ENCODE results near the gene FAR2.

DNA sequence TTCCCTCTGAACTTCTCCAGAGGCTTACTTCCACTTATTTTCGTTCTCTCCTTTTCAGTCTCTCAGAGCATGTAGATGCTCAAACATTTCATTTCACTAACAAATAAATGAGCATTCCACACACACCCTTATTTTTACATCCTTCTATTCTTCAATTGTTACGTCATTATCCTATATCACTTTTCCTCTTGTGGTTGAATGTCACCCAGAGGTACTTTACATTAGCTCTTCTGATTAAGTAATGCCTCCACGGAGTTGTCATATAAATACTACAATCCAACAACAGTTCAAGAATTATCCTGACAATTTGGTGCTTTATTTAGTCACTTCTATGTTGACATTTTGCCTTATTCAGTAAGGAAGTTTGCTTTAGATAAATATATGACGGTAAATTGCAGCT lies 18.4 kb downstream of the FAR2 start:
- TF ChIP-seq, protein P1, sequence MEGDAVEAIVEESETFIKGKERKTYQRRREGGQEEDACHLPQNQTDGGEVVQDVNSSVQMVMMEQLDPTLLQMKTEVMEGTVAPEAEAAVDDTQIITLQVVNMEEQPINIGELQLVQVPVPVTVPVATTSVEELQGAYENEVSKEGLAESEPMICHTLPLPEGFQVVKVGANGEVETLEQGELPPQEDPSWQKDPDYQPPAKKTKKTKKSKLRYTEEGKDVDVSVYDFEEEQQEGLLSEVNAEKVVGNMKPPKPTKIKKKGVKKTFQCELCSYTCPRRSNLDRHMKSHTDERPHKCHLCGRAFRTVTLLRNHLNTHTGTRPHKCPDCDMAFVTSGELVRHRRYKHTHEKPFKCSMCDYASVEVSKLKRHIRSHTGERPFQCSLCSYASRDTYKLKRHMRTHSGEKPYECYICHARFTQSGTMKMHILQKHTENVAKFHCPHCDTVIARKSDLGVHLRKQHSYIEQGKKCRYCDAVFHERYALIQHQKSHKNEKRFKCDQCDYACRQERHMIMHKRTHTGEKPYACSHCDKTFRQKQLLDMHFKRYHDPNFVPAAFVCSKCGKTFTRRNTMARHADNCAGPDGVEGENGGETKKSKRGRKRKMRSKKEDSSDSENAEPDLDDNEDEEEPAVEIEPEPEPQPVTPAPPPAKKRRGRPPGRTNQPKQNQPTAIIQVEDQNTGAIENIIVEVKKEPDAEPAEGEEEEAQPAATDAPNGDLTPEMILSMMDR (IDR thresholded peaks at IDR 0.05; ENCODE audit: insufficient read depth, low read length) = no peak
- TF ChIP-seq GABPA (IDR thresholded peaks at IDR 0.05; ENCODE audit: low read depth) = no peak
- no peak for TF ChIP-seq POLR2AphosphoS5 (IDR thresholded peaks at IDR 0.05; ENCODE audit: low read depth)
- no peak for TF ChIP-seq SPI1 (IDR thresholded peaks at IDR 0.05; ENCODE audit: borderline replicate concordance, low read depth)

Measured in HL-60 (cell line).